GM19395 (cell line): Measurements from ENCODE around the gene DOCK3.
"Not testable (repeated sequence)": the region's sequence is repeated elsewhere in the genome, so short reads cannot be mapped to it uniquely, and the experiment has no call there.

Experiments
- ATAC-seq: cut with Tn5 transposase; IDR thresholded peaks from one replicate; pipeline ENCODE4 v1.9.1; 2021; ENCODE audit warnings: mild to moderate bottlenecking, moderate library complexity; ENCODE audit not compliant: unreplicated experiment

DOCK3 gene

GRCh38 chr3:51082363-51082762, 407.6 kb downstream of the DOCK3 start:
- no peak for ATAC-seq

- ATAC-seq, result no peak
Measured at GRCh38 chr3:51083490-51083889, 408.8 kb downstream of the DOCK3 start.

DNA sequence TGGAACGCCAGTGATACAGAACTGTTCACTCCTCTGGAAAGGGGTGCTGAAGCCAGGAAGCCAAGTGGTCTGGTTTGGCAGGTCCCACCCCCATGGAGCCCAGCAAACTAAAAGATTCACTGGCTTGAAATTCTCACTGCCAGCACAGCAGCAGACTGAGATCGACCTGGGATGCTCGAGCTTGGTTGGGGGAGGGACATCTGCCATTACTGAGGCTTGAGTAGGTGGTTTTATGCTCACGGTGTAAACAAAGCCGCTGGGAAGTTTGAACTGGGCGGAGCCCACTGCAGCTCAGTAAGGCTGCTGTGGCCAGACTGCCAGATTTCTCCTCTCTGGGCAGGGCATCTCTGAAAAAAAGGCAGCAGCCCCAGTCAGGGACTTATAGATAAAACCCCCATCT, 417.4 kb downstream of the DOCK3 start:
- not testable (repeated sequence) for ATAC-seq

- ATAC-seq, result not testable (repeated sequence)
Measured at GRCh38 chr3:51094838-51095237, 420.1 kb downstream of the DOCK3 start.

- ATAC-seq, result no peak
Measured at GRCh38 chr3:51099794-51100535, 425.2 kb downstream of the DOCK3 start.

DNA sequence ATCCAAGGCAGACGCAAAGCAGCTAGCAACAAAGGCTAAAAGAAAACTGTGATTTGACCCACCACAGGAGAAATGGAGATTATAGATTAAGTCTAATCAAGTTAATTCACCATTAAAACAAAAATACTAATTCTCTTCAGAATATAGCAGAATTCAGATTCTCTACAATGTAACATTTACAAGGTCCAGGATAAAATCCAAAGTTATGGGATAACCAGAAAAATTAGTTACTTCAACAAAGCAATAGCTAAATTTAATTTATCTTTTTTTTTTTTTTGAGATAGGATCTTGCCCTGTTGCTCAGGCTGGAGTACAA, 425.8 kb downstream of the DOCK3 start:
- no peak for ATAC-seq

- ATAC-seq, result no peak
Measured at GRCh38 chr3:51102396-51102795, 427.7 kb downstream of the DOCK3 start.

GRCh38 chr3:51106242-51106876, 431.6 kb downstream of the DOCK3 start:
- no peak for ATAC-seq

- ATAC-seq, result no peak
Measured at GRCh38 chr3:51110586-51110985, 435.9 kb downstream of the DOCK3 start.

GRCh38 chr3:51122944-51123343, 448.2 kb downstream of the DOCK3 start:
- ATAC-seq, result no peak

- ATAC-seq, result no peak
Measured at GRCh38 chr3:51123531-51123930, 448.8 kb downstream of the DOCK3 start.

- not testable (repeated sequence) for ATAC-seq
Measured at GRCh38 chr3:51131607-51132006, 456.9 kb downstream of the DOCK3 start.

DNA sequence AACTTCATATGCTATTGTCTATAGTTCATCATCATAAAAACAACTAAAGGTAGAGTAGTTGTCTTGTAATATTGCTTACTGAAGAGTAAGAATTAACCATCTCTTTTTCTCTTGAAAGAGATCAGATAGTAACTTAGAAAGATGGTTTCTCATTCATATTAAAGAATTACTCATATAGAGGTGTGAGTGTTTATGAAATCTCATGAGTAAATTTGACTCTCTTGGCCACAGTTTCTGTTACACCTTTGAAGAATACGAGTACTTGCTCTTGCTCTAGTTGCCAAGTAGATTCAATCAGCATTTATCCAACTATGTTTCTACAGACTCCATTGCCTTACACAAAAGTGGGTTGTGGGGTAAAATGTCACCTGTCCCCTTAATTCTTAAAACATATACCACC, 463.0 kb downstream of the DOCK3 start:
- ATAC-seq, result no peak

GRCh38 chr3:51139616-51140015, 464.9 kb downstream of the DOCK3 start:
- ATAC-seq, result no peak

DNA sequence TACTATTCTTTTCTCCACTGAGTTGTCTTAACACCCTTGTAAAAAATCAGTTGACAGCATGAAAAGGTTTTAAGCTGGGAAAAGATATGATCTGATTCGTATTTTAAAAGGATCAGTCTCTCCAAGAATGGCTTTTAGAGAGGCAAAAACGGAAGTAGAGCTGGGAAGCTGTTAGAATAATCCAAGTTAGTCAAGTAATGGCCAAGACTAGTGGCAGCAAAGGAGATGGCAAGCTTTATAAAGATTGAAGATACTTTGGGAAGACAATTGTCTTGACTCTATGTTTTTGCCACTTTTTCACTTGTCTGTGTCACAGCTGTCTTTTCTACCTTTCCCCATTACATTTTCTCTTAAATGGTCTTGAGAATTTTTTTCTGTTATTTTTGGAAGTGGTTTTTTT, 466.8 kb downstream of the DOCK3 start:
- ATAC-seq, result no peak

GRCh38 chr3:51145811-51146585, 471.3 kb downstream of the DOCK3 start:
- ATAC-seq, result no peak

DNA sequence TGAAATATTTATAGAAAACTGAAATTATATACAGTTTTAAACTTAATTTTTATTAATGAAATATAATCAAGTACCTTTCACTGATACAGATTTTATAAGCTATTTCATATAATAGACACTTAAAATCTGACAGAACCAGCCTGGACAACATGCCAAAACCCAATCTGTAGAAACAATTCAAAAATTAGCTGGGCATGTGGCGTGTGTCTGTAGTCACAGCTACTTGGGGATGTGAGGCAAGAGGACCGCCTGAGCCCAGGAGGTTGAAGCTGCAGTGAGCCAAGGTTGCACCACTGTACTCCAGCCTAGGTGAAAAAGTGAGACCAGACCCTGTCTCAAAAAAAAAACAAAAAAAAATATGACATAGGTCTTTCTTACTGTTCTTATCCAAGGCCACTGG, 472.1 kb downstream of the DOCK3 start:
- no peak for ATAC-seq

GRCh38 chr3:51156147-51156546, 481.4 kb downstream of the DOCK3 start:
- no peak for ATAC-seq

GRCh38 chr3:51163051-51163450, 488.3 kb downstream of the DOCK3 start:
- ATAC-seq, result no peak

GRCh38 chr3:51173518-51174271, 499.0 kb downstream of the DOCK3 start:
- ATAC-seq, result no peak

DNA sequence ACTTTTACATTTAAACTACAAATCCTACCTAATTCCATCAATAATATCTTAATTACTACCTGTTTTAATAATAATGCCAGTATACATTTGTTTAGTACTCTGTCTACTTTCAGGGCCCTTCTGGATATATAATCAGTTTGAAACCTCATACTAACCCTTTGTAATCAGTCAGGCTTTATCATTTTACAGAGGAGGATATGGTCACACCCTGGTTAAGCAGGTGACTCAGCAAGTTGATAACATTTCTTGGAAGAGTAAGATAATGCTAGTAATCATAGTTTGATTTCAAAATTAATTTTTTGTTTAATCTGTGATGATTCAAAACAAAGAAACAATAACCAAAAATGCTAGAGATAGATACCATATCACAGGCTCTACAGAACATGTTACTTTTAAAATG, 502.2 kb downstream of the DOCK3 start:
- ATAC-seq, result no peak
